IMR-90 (cell line): ENCODE data around the gene COL4A3. TPM values are rescaled to one million over a fixed set of nuclear protein-coding genes. Genes with fewer than 3 reads are reported as not detected.

ENCODE experiments used
- ATAC-seq: fragments of 200-7000 bp; cut with Tn5 transposase; 2 replicates; pipeline ENCODE4 v1.9.1; 2020; ENCODE audit warnings: low read depth, mild to moderate bottlenecking, moderate library complexity
- BruUV-seq: library from RNA; stranded (reverse); fragments of 400-500 nt; replicated peaks from 2 replicates; lab custom pipeline; 2021; lab: Mats Ljungman, UMichigan
- CTCF ChIA-PET: fragments of 300-600 bp; formaldehyde crosslinking; extraction: SDS; loops from one replicate; lab custom pipeline; 2021; ENCODE audit warnings: antibody characterized with exemption; lab: Yijun Ruan, JAX
- POLR2A ChIA-PET: fragments of 300-600 bp; sonication (Branson Sonifier 250); formaldehyde crosslinking; loops from one replicate; lab custom pipeline; 2022; ENCODE audit warnings: antibody characterized with exemption; ENCODE audit not compliant: unreplicated experiment; lab: Charles Lee
- DNase-seq: peaks from one replicate; pipeline ENCODE4 v3.0.0; 2013
- H2AFZ ChIP-seq: replicated peaks from 2 replicates; pipeline ENCODE3; 2013; ENCODE audit warnings: low read length, mild to moderate bottlenecking; ENCODE audit not compliant: poor library complexity
- H2AK5ac ChIP-seq: 2 replicates; pipeline ENCODE4 v1.6.1; 2013; ENCODE audit warnings: low read depth, low read length, inconsistent platforms
- H2AK9ac ChIP-seq: replicated peaks from 2 replicates; pipeline ENCODE3; 2013; ENCODE audit warnings: mild to moderate bottlenecking, low read depth, low read length, moderate library complexity; ENCODE audit not compliant: poor library complexity
- H2BK120ac ChIP-seq: 2 replicates; pipeline ENCODE4 v1.6.1; 2013; ENCODE audit warnings: low read depth, low read length, inconsistent platforms
- H2BK15ac ChIP-seq: 3 replicates; pipeline ENCODE4 v1.6.1; 2013; ENCODE audit warnings: low read depth, low read length, inconsistent platforms
- H2BK20ac ChIP-seq: 2 replicates; pipeline ENCODE4 v1.6.1; 2013; ENCODE audit warnings: low read depth, mild to moderate bottlenecking, inconsistent platforms, low read length, moderate library complexity
- H2BK5ac ChIP-seq: 2 replicates; pipeline ENCODE4 v1.6.1; 2013; ENCODE audit warnings: mild to moderate bottlenecking, low read depth, low read length, inconsistent platforms; ENCODE audit not compliant: poor library complexity, severe bottlenecking
- H3K14ac ChIP-seq: replicated peaks from 2 replicates; pipeline ENCODE4 v1.6.1; 2013; ENCODE audit warnings: low read depth, low read length, inconsistent platforms
- H3K18ac ChIP-seq: 2 replicates; pipeline ENCODE4 v1.6.1; 2013; ENCODE audit warnings: low read depth, low read length, control low read depth
- H3K23ac ChIP-seq: 2 replicates; pipeline ENCODE4 v1.6.1; 2013; ENCODE audit warnings: low read depth, low read length, inconsistent platforms
- H3K27ac ChIP-seq: 2 replicates; pipeline ENCODE4 v1.5.1; 2013; ENCODE audit warnings: mild to moderate bottlenecking, control low read depth, low read length; ENCODE audit not compliant: insufficient read depth
- H3K27me3 ChIP-seq: 2 replicates; pipeline ENCODE4 v1.6.1; 2013; ENCODE audit warnings: low read length; ENCODE audit not compliant: control insufficient read depth, insufficient read depth
- H3K36me3 ChIP-seq: 2 replicates; pipeline ENCODE4 v1.6.1; 2013; ENCODE audit warnings: low read length, mixed read lengths; ENCODE audit not compliant: control insufficient read depth, insufficient read depth
- H3K4ac ChIP-seq: 2 replicates; pipeline ENCODE4 v1.6.1; 2013; ENCODE audit warnings: low read depth, low read length, inconsistent platforms
- H3K4me1 ChIP-seq: 2 replicates; pipeline ENCODE4 v1.6.1; 2013; ENCODE audit warnings: low read length, mixed read lengths; ENCODE audit not compliant: control insufficient read depth, insufficient read depth
- H3K4me2 ChIP-seq: 2 replicates; pipeline ENCODE4 v1.6.1; 2013; ENCODE audit warnings: low read depth, mild to moderate bottlenecking, control low read depth, low read length, moderate library complexity
- H3K4me3 ChIP-seq: 2 replicates; pipeline ENCODE4 v1.5.1; 2013; ENCODE audit warnings: low read depth, mild to moderate bottlenecking, control low read depth, low read length, moderate library complexity; ENCODE audit not compliant: insufficient read depth
- H3K56ac ChIP-seq: 2 replicates; pipeline ENCODE4 v1.6.1; 2013; ENCODE audit warnings: low read length, inconsistent platforms; ENCODE audit not compliant: insufficient read depth; ENCODE audit errors: extremely low read depth
- H3K79me1 ChIP-seq, 2 experiments: 2 replicates each; pipeline ENCODE4 v1.6.1; 2013; ENCODE audit warnings: low read length in 2 of 2, inconsistent platforms in 1 of 2, low read depth in 1 of 2
- H3K9ac ChIP-seq: 2 replicates; pipeline ENCODE4 v1.6.1; 2013; ENCODE audit warnings: low read depth, low read length, control low read depth
- H3K9me1 ChIP-seq: 2 replicates; pipeline ENCODE4 v1.6.1; 2013; ENCODE audit warnings: low read length, inconsistent platforms; ENCODE audit not compliant: insufficient read depth
- H3K9me3 ChIP-seq: 2 replicates; pipeline ENCODE4 v1.6.1; 2013; ENCODE audit warnings: low read length; ENCODE audit not compliant: control insufficient read depth, insufficient read depth
- H4K20me1 ChIP-seq: 2 replicates; pipeline ENCODE4 v1.6.1; 2013; ENCODE audit warnings: low read length, inconsistent platforms; ENCODE audit not compliant: insufficient read depth
- H4K5ac ChIP-seq: 2 replicates; pipeline ENCODE4 v1.6.1; 2013; ENCODE audit warnings: mild to moderate bottlenecking, low read depth, low read length, control low read depth
- H4K8ac ChIP-seq, 2 experiments: 2 replicates each; pipeline ENCODE4 v1.6.1; 2013; ENCODE audit warnings: low read depth in 2 of 2, low read length in 2 of 2, control low read depth in 1 of 2, inconsistent platforms in 1 of 2
- H4K91ac ChIP-seq: 2 replicates; pipeline ENCODE4 v1.6.1; 2013; ENCODE audit warnings: low read depth, low read length, inconsistent platforms; ENCODE audit not compliant: insufficient read depth
- BHLHE40 ChIP-seq: fragments of 150-350 bp; IDR thresholded peaks from 2 replicates; pipeline ENCODE4 v1.6.1; 2016; ENCODE audit warnings: mild to moderate bottlenecking, low read depth, low read length
- CEBPB ChIP-seq: IDR thresholded peaks from 2 replicates; pipeline ENCODE4 v1.6.1; 2012; ENCODE audit warnings: low read depth, low read length, improper control_type of control experiment
- CHD1 ChIP-seq: IDR thresholded peaks from 2 replicates; pipeline ENCODE4 v1.6.1; 2012; ENCODE audit warnings: low read depth, low read length, improper control_type of control experiment
- CTCF ChIP-seq: conservative IDR thresholded peaks from 2 replicates; pipeline ENCODE4 v1.5.1; 2012; ENCODE audit warnings: mild to moderate bottlenecking, low read depth, low read length, improper control_type of control experiment
- ELK1 ChIP-seq: fragments of 150-350 bp; IDR thresholded peaks from 2 replicates; pipeline ENCODE4 v1.6.1; 2016; ENCODE audit warnings: low read depth, mild to moderate bottlenecking, low read length, moderate library complexity, borderline replicate concordance
- FOS ChIP-seq: fragments of 150-350 bp; IDR thresholded peaks from 2 replicates; pipeline ENCODE4 v1.6.1; 2016; ENCODE audit warnings: low read depth, low read length
- MAFK ChIP-seq: IDR thresholded peaks from 2 replicates; pipeline ENCODE4 v1.6.1; 2012; ENCODE audit warnings: low read depth, low read length, improper control_type of control experiment
- MAZ ChIP-seq: IDR thresholded peaks from 2 replicates; pipeline ENCODE4 v1.6.1; 2012; ENCODE audit warnings: low read depth, mild to moderate bottlenecking, low read length, improper control_type of control experiment, moderate library complexity, borderline replicate concordance
- MXI1 ChIP-seq: IDR thresholded peaks from 2 replicates; pipeline ENCODE4 v1.6.1; 2012; ENCODE audit warnings: low read depth, mild to moderate bottlenecking, low read length, moderate library complexity, borderline replicate concordance
- NFE2L2 ChIP-seq: fragments of 150-350 bp; IDR thresholded peaks from 2 replicates; pipeline ENCODE4 v1.6.1; 2016; ENCODE audit warnings: low read depth, mild to moderate bottlenecking, low read length
- POLR2A ChIP-seq: IDR thresholded peaks from 2 replicates; pipeline ENCODE4 v1.6.1; 2012; ENCODE audit warnings: mild to moderate bottlenecking, low read depth, low read length
- RAD21 ChIP-seq: IDR thresholded peaks from 2 replicates; pipeline ENCODE4 v1.6.1; 2012; ENCODE audit warnings: low read length, improper control_type of control experiment
- RCOR1 ChIP-seq: IDR thresholded peaks from 2 replicates; pipeline ENCODE4 v1.6.1; 2012; ENCODE audit warnings: mild to moderate bottlenecking, low read length, improper control_type of control experiment; ENCODE audit not compliant: insufficient replicate concordance
- RFX5 ChIP-seq: IDR thresholded peaks from 2 replicates; pipeline ENCODE4 v1.8.0; 2012; ENCODE audit warnings: low read depth, mild to moderate bottlenecking, low read length, moderate library complexity
- SMC3 ChIP-seq: fragments of 150-350 bp; IDR thresholded peaks from 2 replicates; pipeline ENCODE4 v1.6.1; 2016; ENCODE audit warnings: low read depth, mild to moderate bottlenecking, antibody characterized with exemption, low read length, moderate library complexity
- USF2 ChIP-seq: fragments of 150-350 bp; IDR thresholded peaks from 2 replicates; pipeline ENCODE4 v1.6.1; 2017; ENCODE audit warnings: mild to moderate bottlenecking, antibody characterized with exemption, low read length, low read depth
- WGBS, 2 experiments: methylation state at CpG; one replicate each; pipeline versions ENCODE4 v1.1.5 to v1.1.7; 2013; ENCODE audit warnings: missing lambda C conversion rate in 2 of 2; ENCODE audit not compliant: insufficient read length in 1 of 2; ENCODE audit errors: extremely low coverage in 2 of 2; 5-methylcytosine and 5-hydroxymethylcytosine counted together
- dilution Hi-C: fragments of 300-500 bp; cut with HindIII; formaldehyde crosslinking; loops from one replicate; pipeline ENCODE4 v1.14.3; 2018; ENCODE audit warnings: low sequenced_read_pairs; ENCODE audit not compliant: unreplicated experiment
- in situ Hi-C: fragments of 300-500 bp; cut with MboI; formaldehyde crosslinking; loops from 3 replicates; pipeline ENCODE4 v1.14.3; 2019; ENCODE audit warnings: low sequenced_read_pairs, inconsistent platforms, mixed read lengths
- intact Hi-C: fragments of 100-400 bp; cut with micrococcal nuclease; formaldehyde crosslinking; loops from 2 replicates; pipeline ENCODE4 v1.10.0; 2022
- polyA plus RNA-seq, 3 experiments: library from polyadenylated mRNA; depleted of rRNA; stranded (reverse); fragments of >200 nt; gene quantifications; 2 replicates each; pipeline ENCODE4 v1.2.3, GENCODE V29; 2012; ENCODE audit warnings: low replicate concordance in 1 of 3
- total RNA-seq: library from RNA; depleted of rRNA; stranded (reverse); fragments of >200 nt; gene quantifications from 2 replicates; pipeline ENCODE4 v1.2.3, GENCODE V29; 2012

COL4A3 gene
- total and polyA plus RNA-seq, 2 of the 4 experiments (the other 2 are of a cell fraction), result not detected

- Histone ChIP-seq H2BK20ac (no peak overlapping the region), H3K14ac (no peak overlapping the region), H3K56ac (no peak overlapping the region), H3K4me2 (no peak overlapping the region), H3K27ac (no peak overlapping the region), H2BK5ac (no peak overlapping the region), H3K9ac (no peak overlapping the region), H2BK15ac (no peak overlapping the region), H4K5ac (no peak overlapping the region), H2AK5ac (no peak overlapping the region), H4K91ac (no peak overlapping the region), H3K9me3 (no peaks in the 10 kb centered on the region), H3K79me1 (no peaks in the 10 kb centered on the region), H3K4ac (no peak overlapping the region), H2AK9ac (no peak overlapping the region), H3K4me3 (no peak overlapping the region), H3K4me1 (no peaks in the 10 kb centered on the region), H4K20me1 (no peaks in the 10 kb centered on the region), H2BK120ac (no peak overlapping the region), H4K8ac (no peak overlapping the region), H3K23ac (no peak overlapping the region), H2AFZ (no peak overlapping the region), H3K9me1 (no peaks in the 10 kb centered on the region), H3K27me3 (no peaks in the 10 kb centered on the region; the same call in 1 of the 2 replicates), H3K36me3 (no peaks in the 10 kb centered on the region), H3K18ac (no peak overlapping the region)
- dilution Hi-C loops, result no loop called here
- no CpG with 5 or more reads among the region's 3 CpGs for WGBS, 2 experiments
- intact Hi-C loops, result no loop called here
- DNase-seq (no peak), ATAC-seq (no peak)
- CTCF ChIA-PET, result interaction anchor here (0.6 kb wide), 1 partner anchor 25 kb away, joined by 5 read pairs; no protein-coding TSS in a partner anchor
- no TSS peak for BruUV-seq
- in situ Hi-C loops, result no loop called here
- POLR2A ChIA-PET, result no interaction called here
- TF ChIP-seq CEBPB (no peak), RAD21 (no peak), MAFK (no peak), USF2 (no peak), NFE2L2 (no peak), CTCF (no peak), CHD1 (no peak), POLR2A (no peak), BHLHE40 (no peak), RCOR1 (no peak), MAZ (no peak), ELK1 (no peak), FOS (no peak), RFX5 (no peak), MXI1 (no peak), SMC3 (no peak)
Observed at GRCh38 chr2:227214622-227215041, 50.2 kb downstream of the COL4A3 start.
